Smooth muscle cell of the brain vasculature (primary cell): ENCODE data around the gene XRCC4.

ENCODE experiments used
- DNase-seq: peaks from one replicate; pipeline ENCODE4 v3.0.0-alpha.2; 2012; ENCODE audit warnings: low read depth, low spot score

The XRCC4 gene

DNA sequence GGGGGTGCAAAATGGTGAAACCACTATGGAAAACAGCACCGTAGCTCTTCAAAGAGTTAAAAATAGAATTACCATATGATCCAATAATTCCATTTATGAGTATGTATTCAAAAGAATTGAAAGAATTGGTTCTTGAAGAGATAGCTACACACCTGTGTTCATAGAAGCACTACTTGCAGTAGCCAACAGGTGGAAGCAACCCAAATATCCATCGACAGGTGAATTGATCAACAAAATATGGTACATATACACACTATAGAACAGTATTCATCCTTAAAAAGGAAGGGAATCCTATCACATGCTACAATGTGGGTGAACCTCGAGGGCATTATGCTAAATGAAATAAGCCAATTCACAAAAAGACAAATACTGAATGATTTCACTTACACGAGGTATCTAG, 308.5 kb downstream of the XRCC4 start:
- no peak for DNase-seq

DNA sequence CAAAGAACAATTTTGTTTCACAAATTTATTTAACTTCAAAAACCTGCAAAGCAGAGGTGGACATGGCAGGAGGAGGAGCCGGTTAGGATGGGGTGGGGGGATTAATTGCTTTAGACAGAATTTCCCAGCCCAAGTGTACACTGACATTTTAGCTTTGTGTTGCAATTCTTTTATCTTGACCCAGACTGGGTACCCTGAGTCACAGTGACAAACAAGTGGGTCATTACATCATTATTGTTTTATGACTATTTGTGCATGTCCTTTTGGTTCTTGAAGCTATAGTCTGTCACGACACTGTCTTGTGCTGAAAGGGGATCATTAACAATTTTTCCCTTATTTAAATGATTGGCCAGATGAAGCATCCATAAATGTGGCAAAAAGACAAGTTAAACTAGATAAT, 309.7 kb downstream of the XRCC4 start:
- DNase-seq = no peak

DNA sequence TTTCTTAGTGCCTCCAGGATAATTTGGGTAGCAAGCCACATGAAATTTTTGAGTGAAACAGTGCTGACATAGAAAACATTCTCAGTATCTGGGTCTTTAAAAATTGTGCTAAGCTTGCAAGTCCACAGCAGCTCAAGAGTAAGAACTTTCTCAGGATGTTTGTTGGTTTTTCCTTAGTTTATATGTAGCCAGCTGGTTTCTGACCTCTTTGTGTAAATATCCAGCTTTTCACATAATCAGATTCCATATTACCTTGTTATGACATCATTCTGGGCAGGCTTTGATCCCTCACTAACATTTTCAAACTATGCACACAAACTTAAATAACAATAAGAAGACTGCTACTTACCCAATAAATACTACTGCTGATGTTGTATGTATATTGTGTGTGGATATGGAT, 311.3 kb downstream of the XRCC4 start:
- DNase-seq = peak; percentile 43

DNA sequence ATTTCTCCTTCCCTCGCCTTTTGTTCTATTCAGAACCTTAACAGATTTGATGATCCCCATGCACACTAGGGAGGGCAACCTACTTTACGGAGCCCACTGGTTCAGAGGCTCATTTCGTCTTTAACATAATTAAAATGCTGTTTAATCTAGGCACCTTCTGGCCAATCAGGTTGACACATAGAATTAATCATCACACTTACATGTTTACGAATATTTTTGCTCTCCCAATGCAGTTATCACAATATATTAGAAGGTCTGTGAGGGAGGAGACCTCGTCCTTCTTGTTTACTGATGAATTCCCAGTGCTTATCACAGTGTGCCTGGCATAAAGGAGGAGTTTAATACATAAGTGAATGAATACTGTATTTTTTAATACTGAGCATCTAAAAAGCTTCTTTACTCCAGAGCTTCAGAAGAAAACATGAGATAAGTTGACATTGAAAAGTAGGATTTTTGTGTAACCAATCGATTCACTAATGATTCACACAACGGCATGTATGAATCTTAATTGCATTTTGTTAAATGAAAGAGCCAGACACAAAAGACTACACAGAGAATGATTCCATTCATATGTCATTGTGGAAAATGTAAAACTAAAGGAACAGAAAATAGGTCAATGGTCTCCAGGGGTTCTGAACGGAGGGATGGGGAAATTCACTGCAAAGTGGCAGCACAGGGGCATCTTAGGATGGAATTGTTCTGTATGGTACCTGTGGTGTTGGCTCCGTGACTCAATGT, 315.6 kb downstream of the XRCC4 start:
- no peak for DNase-seq

DNA sequence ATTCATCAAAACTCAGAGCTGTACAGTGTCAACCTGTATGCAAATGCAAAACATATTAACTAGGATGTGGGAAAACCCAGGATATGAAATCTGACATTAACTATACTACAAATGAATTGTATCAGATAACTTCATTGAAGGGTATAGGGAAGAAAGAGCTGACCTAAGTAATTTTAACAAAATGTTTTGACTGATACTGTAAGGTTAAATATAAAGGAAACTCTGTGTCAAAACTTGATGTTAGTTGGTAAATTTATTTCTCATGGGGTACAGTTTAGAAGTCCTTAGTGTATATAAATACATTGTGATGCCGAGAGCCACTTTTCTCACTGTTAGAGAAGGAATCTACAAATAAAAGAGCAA, 316.1 kb downstream of the XRCC4 start:
- DNase-seq = no peak

DNA sequence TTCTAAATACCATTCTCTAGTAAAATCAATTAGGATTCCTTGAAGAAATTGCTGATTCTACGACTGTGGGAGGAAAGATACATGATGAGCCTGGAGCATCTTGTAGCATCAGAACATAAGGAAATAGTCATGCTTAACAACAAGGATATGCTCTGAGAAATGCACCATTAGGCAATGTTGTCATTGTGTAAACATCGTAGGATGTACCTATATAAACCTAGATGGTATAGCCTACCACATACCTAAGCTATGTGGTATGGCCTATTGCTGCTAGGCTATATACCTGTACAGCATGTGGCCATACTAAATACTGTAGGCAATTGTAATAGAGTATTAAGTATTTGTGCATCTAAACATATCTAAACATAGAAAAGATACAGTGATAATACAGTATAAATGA, 316.8 kb downstream of the XRCC4 start:
- DNase-seq = no peak

DNA sequence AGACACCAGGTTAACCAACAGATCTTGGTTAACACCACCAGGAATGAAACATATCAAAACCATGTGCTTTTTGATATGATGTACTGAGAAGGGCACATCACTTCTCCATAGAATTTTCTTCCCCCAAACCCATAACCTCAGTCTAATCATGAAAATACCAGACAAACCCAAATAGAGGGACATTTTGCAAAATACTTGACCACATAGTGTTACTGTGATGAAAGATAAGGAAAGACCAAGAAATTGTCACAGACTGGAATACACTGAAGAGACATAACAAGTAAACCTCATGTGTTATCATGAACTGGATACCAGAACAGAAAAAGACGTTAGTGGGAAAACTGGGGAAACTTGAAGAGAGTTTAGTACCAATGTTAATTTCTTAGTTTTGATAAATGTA, 319.3 kb downstream of the XRCC4 start:
- no peak for DNase-seq

DNA sequence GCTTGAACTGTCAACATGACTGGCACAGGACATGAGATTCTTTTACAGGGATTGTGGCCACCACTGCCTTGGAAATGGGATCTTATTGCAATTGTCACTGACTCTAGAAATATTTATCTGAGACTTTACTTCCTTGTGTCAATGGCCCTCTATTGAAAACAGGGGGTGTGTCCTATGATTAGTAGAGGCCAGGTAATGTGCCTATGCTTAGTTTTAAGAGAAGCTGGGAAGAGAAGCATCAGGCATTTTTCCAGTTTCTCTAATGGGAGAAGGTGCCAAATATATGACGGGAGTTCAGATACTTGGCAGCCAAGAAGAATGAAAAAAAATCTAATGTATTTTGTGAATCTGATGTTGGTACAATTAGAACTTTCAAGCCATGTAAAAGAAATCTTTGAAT, 320.3 kb downstream of the XRCC4 start:
- no peak for DNase-seq

DNA sequence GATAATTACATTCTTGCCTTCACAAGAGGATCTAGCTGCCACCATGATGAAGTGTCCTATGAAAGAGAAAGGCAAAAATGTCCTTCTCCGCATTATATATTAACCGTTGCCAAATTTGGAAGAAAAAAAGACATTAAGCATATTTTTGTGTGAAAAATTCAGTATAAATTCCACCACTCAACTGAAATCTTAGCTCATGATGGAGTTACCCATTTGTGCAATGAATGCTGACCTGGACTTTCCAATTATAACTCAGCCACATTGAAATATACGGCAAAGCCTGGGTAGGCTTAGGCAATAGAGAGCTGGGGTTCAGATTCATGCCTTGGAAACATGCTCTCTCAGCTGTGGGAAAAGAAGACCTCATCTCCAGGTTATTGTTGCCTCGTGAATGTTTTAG, 322.9 kb downstream of the XRCC4 start:
- no peak for DNase-seq

DNA sequence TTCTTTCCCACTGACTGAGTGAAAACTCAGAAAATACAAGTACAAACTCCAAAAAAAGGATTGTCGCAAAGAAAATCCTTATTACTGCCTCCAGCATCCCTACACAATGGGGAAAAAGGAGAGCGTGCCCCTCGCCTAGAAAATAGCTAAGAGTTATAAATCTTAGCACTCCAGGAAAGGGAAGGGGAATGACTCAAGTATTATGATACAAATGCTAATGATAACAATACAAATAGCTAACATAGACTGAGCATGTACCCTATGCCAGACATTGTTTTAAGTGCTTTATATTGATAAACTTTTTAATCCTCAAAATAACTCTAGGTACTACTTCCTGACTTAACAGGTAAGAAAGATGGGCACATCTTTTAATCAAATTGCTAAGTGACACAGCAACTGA, 323.4 kb downstream of the XRCC4 start:
- DNase-seq = no peak

DNA sequence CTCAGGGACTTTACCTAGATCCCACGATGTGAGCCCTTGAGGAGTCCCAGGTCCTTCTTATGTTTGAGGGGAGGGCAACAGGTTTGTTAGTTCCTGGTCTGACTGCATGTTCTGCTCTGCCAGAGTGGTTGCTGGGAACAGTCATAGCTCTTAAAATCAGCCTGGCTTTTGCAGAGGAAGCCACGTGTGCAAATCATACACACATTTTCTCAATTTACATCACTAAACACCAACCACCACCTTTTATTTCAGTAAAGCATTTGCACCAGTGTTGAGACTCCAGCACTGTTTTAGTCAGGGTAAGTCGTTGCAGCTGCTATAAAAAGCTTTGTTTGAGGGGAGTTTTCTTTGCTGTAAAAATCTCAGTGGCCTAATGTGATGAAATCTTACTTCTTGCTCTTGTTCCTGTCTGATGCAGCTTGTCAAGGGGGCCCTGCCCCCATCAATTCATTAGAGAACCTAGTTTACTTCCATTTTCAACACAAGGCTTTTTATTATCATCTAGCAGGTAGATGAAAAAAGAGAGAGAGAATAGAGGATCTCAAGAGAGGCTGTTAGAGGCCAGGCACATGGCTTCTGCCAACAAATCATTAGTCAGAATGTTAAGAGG, 323.9 kb downstream of the XRCC4 start:
- no peak for DNase-seq

DNA sequence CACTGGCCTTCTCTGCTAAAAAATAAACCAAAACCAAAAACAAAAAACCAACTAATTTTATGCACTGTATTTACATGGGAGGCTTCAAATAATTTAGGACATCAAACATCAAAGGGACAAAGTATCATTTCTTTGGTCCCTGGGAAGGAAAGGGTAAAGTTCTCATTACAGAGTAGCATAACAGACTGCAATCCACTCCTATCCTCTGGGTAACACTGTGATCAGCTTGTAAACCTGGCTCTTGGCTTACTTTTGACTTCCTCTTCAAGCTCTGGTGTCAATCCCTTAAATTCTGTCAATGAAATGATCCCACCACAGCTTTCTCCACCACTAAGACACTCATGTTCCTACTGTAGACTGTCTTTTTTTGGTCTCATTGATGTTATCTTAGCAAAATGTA, 324.4 kb downstream of the XRCC4 start:
- no peak for DNase-seq
